Lower lobe of right lung (tissue), 2 donors: ENCODE data around the gene NPTXR. TPM values are rescaled to one million over a fixed set of nuclear protein-coding genes. Genes with fewer than 3 reads are reported as not detected.

Experiments used
- ATAC-seq, 2 donors: fragments of 200-7000 bp; cut with Tn5 transposase; one replicate each; pipeline ENCODE4 v1.9.1; 2020 to 2022; ENCODE audit warnings: mild to moderate bottlenecking in 2 of 2, moderate library complexity in 2 of 2
- DNase-seq: peaks from one replicate; pipeline ENCODE4 v3.0.0-alpha.2; 2020
- H3K27ac ChIP-seq: fragments of 200-600 bp; one replicate; pipeline ENCODE4 v1.8.0; 2022
- H3K27me3 ChIP-seq: fragments of 200-600 bp; one replicate; pipeline ENCODE4 v1.8.0; 2022; ENCODE audit warnings: low read depth
- H3K36me3 ChIP-seq: fragments of 200-600 bp; one replicate; pipeline ENCODE4 v1.8.0; 2022; ENCODE audit warnings: mild to moderate bottlenecking
- H3K4me1 ChIP-seq: fragments of 200-600 bp; one replicate; pipeline ENCODE4 v1.8.0; 2022
- H3K4me3 ChIP-seq: fragments of 200-600 bp; one replicate; pipeline ENCODE4 v1.8.0; 2022; ENCODE audit warnings: mild to moderate bottlenecking
- H3K9me3 ChIP-seq: fragments of 200-600 bp; one replicate; pipeline ENCODE4 v1.8.0; 2022
- CTCF ChIP-seq: fragments of 200-600 bp; IDR thresholded peaks from one replicate; pipeline ENCODE4 v1.8.0; 2022; ENCODE audit warnings: antibody characterized with exemption, mild to moderate bottlenecking
- intact Hi-C: fragments of 100-400 bp; cut with DNase I; formaldehyde crosslinking; loops from one replicate; pipeline ENCODE4 v1.11.0; 2022
- total RNA-seq: library from RNA; stranded (reverse); fragmentation: NEBNext Ultra II Directional; extraction: Animal tissue kit (Norgen Biotek cat#: 25700); gene quantifications from one replicate; pipeline ENCODE4 v1.2.1, GENCODE V29; 2021
- donor health status: DM: no; HTN: yes; CAD: no; lungs with severe emphysema.

The NPTXR gene
- total RNA-seq, 1 donor from 2014 or later = 5.1 TPM

- no peak for ATAC-seq
These were observed 30.8 kb upstream of the NPTXR start for GRCh38 chr22:38874529-38875222.

DNA sequence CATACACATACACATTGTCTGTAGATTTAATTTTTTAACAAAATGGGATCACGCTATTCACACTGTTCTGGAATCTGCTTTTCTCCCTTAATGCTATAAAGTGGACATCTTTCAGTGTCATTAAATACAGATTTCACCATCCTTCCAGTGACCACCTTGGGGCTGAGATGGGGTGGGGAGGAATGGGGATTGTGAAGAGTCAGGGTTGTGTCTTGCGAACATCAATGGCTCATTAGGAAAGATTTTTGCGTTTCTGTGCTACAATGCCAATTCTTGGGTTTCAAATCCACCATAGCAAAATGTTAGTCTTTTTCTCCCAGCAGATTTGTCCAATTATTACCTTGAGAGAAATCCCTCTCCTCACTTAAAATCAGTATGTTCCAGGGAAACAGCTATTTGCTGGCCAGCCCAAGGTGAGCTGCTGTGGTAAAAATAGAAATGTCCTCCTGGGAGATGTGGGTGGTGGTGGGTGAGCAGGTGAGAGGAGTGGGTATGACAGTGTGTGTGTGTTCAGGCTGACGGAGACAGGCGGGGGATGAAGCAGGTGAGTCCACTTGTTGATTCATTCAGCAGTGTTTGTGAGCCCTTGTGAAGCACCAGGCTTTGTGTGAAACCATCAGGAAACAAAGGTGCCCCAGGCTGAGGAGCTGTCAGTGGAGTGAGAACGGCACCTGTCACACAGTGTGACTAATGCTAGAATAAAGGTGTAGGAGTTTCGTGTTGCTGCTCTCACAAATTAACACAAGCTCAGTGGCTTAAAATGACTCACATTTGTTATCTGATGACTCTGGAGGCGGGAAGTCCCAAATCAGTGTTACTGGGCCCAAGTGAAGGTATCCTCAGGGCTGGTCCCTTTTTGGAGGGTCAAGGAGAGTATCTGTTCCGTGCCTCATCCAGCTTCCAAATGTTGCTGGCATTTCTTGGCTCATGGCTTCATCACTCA, 29.9 kb upstream of the NPTXR start:
- Histone ChIP-seq H3K4me3 (peak overlapping the region; percentile 70), H3K4me1 (peaks cover 26% of the 10 kb centered on the region), H3K27ac (no peak overlapping the region), H3K36me3 (peaks cover 7% of the 10 kb centered on the region), H3K27me3 (no peaks in the 10 kb centered on the region), H3K9me3 (no peaks in the 10 kb centered on the region)
- ATAC-seq (no peak), DNase-seq (no peak)
- intact Hi-C loops = no loop called here
- TF ChIP-seq CTCF = no peak

More at GRCh38 chr22:38874529-38875222, 30.8 kb upstream of the NPTXR start:
- no peak for TF ChIP-seq CTCF
- Histone ChIP-seq H3K4me3 (no peak overlapping the region), H3K27ac (no peak overlapping the region), H3K4me1 (peaks cover 17% of the 10 kb centered on the region), H3K36me3 (peaks cover 3% of the 10 kb centered on the region), H3K9me3 (no peaks in the 10 kb centered on the region), H3K27me3 (no peaks in the 10 kb centered on the region)
- DNase-seq = no peak
- intact Hi-C loops = no loop called here

DNA sequence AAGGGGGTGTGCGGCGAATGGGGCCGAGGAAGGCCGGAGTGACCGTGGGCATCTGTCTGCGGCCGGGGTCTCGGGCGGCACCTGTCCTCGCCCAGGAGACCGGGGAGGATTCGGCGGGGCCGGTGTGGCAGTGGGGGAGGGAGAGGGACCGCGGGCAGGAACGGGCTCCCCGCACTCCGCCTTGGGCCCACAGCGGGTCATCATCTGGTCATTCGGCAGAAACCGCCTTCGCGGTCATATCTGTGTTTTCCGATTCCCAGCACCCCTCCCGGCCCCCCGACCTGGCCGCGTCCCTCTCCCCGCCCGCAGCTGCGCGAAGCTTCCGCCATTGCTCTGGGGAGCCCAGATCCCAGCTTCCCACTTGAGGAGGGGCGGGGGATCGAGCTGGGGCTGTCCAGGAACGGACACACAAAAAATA, 29.0 kb upstream of the NPTXR start:
- H3K4me1 ChIP-seq = peaks cover 29% of the 10 kb centered on the region
- intact Hi-C loops = no loop called here
- DNase-seq (peak; percentile 78), ATAC-seq (peak; percentile 71 to 79)
- H3K4me3 ChIP-seq = peak overlapping the region; percentile 70
- peaks cover 16% of the 10 kb centered on the region for H3K36me3 ChIP-seq
- no peak for TF ChIP-seq CTCF
- no peaks in the 10 kb centered on the region for H3K9me3 ChIP-seq
- no peaks in the 10 kb centered on the region for H3K27me3 ChIP-seq
- H3K27ac ChIP-seq = peak overlapping the region; percentile 94

DNA sequence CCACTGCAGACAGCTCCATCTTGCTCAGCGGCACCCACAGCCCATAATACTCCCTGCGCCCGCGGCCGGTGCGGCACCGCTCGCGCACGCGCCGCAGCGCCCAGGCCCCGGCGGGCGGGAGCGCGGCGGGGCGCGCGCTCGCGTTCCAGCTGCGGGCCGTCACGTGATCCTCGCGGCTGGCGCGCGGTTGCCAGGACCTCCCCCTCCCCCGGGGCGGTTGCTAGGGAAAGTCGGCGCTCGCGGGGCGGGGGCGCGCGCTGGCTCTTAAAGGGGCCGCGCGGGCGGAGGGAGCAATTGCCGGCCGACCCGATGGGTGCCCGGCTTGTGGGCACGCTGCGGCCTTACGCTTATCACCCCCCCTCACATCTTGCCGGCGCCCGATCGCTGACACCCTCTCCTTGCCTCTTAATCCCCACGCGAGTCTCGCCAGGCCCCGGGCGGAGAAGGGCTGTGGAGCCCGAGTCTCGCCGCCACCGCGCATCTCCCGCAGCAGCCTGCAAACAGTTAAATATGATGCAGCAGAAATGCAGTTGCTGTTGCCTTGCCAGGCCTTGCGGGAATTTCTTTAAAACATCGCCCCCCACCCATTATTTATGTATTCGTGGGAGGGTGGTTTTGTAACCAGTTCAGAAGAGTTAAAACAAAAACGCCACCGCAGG, 28.5 kb upstream of the NPTXR start, which contains the start of gene CBX6:
Gene CBX6, minus strand, starts transcription at position 45 of the 659 bp plus-strand sequence. Its CDS starts 26 bp downstream, at position 19.
- intact Hi-C loops = no loop called here
- peak; percentile 91 to 93 for ATAC-seq
- Histone ChIP-seq H3K36me3 (peaks cover 22% of the 10 kb centered on the region), H3K27me3 (no peaks in the 10 kb centered on the region), H3K4me1 (peaks cover 29% of the 10 kb centered on the region), H3K27ac (peak within 1 kb of the TSS; percentile 94), H3K4me3 (peak within 1 kb of the TSS; percentile 70), H3K9me3 (no peaks in the 10 kb centered on the region)
- no peak for TF ChIP-seq CTCF
- DNase-seq = peak; percentile 97
